SW 1271 (cell line): ENCODE measurements around the gene KIF22.
"Not testable (repeated sequence)": the region's sequence is repeated elsewhere in the genome, so short reads cannot be mapped to it uniquely, and the experiment has no call there.

Experiments used
- DNase-seq, 2 experiments: peaks; one replicate each; lab custom pipeline; 2025; lab: John Stamatoyannopoulos, UW

KIF22 gene

GRCh38 chr16:29766571-29766970 lies 24.0 kb upstream of the KIF22 start:
- no peak for DNase-seq

- no peak for DNase-seq
Measured at GRCh38 chr16:29767062-29767461, 23.5 kb upstream of the KIF22 start.

- DNase-seq, result no peak
Measured at GRCh38 chr16:29769507-29769906, 21.0 kb upstream of the KIF22 start.

GRCh38 chr16:29770250-29770929 lies 20.2 kb upstream of the KIF22 start:
- no peak for DNase-seq

GRCh38 chr16:29772330-29772729 lies 18.2 kb upstream of the KIF22 start:
- DNase-seq, result not testable (repeated sequence)

GRCh38 chr16:29774730-29775129 lies 15.8 kb upstream of the KIF22 start:
- DNase-seq, result no peak

GRCh38 chr16:29775742-29776408 lies 14.7 kb upstream of the KIF22 start:
- DNase-seq, result no peak

GRCh38 chr16:29777576-29778350 lies 12.8 kb upstream of the KIF22 start, which contains the start of gene ZG16:
ZG16 (plus strand) TSS chr16:29778256; CDS start chr16:29779267, 1,011 bp downstream.
- no peak for DNase-seq

- DNase-seq, result no peak
Measured at GRCh38 chr16:29779474-29779873, 11.1 kb upstream of the KIF22 start.

- DNase-seq, result not testable (repeated sequence)
Measured at GRCh38 chr16:29783094-29783953, 7.2 kb upstream of the KIF22 start.

GRCh38 chr16:29784157-29784556 lies 6.4 kb upstream of the KIF22 start:
- no peak for DNase-seq

GRCh38 chr16:29784901-29785500 lies 5.5 kb upstream of the KIF22 start:
- DNase-seq, result no peak

- not testable (repeated sequence) for DNase-seq
Measured at GRCh38 chr16:29787155-29787554, 3.4 kb upstream of the KIF22 start.

GRCh38 chr16:29789775-29790182 lies 772 bp upstream of the KIF22 start:
- no peak for DNase-seq

- DNase-seq, result no peak
Measured at GRCh38 chr16:29790949-29791844, 646 bp downstream of the KIF22 start.

GRCh38 chr16:29791845-29792807 lies 1.6 kb downstream of the KIF22 start:
- no peak for DNase-seq

- not testable (repeated sequence) for DNase-seq
Measured at GRCh38 chr16:29793153-29793552, 2.6 kb downstream of the KIF22 start.

- DNase-seq, result no peak
Measured at GRCh38 chr16:29794231-29794710, 3.7 kb downstream of the KIF22 start.

- DNase-seq, result no peak
Measured at GRCh38 chr16:29802416-29802935, 11.9 kb downstream of the KIF22 start.
